IPS-18c (cell line): ENCODE measurements around the gene LCN12.

Source experiments
- H3K4me3 ChIP-seq: 2 replicates; pipeline ENCODE4 v1.7.0; 2013; ENCODE audit warnings: low read depth, mild to moderate bottlenecking, low read length, moderate library complexity; ENCODE audit not compliant: insufficient read depth
- H3K9me3 ChIP-seq: one replicate; pipeline ENCODE4 v1.6.1; 2013; ENCODE audit warnings: mild to moderate bottlenecking, low read length, moderate library complexity; ENCODE audit not compliant: control insufficient read depth, insufficient read depth

LCN12 gene

GRCh38 chr9:136923881-136924280 is 28.2 kb upstream of the LCN12 start:
- Histone ChIP-seq H3K4me3 (no peak overlapping the region), H3K9me3 (no peaks in the 10 kb centered on the region)

DNA sequence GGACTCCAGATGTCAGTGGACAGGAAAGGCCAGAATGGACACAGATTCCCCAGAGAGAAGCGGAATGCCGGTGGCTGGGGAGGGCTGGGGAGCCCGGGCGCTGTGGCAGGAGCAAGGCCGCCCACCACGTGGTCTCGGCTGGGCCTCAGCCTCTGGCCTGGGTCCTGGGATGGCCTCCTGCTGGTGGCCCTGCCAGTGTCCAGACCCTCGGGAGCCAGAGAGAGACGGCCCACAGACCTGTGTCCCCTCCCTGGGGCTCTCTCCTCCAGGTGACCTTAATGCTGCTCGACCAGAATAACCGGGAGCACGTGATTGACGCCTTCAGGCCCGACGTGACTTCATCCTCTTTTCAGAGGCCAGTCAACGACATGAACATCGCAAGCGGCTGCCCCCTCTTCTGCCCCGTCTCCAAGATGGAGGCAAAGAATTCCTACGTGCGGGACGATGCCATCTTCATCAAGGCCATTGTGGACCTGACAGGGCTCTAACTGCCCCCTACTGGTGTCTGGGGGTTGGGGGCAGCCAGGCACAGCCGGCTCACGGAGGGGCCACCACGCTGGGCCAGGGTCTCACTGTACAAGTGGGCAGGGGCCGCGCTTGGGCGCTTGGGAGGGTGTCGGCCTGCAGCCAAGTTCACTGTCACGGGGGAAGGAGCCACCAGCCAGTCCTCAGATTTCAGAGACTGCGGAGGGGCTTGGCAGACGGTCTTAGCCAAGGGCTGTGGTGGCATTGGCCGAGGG is 26.5 kb upstream of the LCN12 start:
- H3K9me3 ChIP-seq: no peaks in the 10 kb centered on the region
- H3K4me3 ChIP-seq: no peak overlapping the region

DNA sequence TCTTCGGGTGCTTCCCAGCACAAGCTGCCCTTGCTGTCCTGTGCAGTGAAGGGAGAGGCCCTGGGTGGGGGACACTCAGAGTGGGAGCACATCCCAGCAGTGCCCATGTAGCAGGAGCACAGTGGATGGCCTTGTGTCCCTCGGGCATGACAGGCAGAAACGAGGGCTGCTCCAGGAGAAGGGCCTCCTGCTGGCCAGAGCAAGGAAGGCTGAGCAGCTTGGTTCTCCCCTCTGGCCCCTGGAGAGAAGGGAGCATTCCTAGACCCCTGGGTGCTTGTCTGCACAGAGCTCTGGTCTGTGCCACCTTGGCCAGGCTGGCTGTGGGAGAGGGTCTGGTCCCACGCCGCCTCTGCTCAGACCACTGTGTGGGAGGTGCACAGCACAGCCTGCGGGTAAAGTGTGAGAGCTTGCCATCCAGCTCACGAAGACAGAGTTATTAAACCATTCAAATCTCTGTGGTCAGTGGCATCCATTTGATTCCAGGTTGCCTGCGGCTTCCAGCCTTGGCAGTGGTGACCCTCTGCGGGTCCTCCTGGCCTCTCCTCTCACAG is 25.8 kb upstream of the LCN12 start:
- Histone ChIP-seq H3K9me3 (no peaks in the 10 kb centered on the region), H3K4me3 (no peak overlapping the region)

- no peak overlapping the region for H3K4me3 ChIP-seq
- H3K9me3 ChIP-seq: no peaks in the 10 kb centered on the region
These were observed 25.3 kb upstream of the LCN12 start for GRCh38 chr9:136926749-136927148.

GRCh38 chr9:136927343-136928271 is 24.5 kb upstream of the LCN12 start:
- Histone ChIP-seq H3K9me3 (no peaks in the 10 kb centered on the region), H3K4me3 (no peak overlapping the region)

DNA sequence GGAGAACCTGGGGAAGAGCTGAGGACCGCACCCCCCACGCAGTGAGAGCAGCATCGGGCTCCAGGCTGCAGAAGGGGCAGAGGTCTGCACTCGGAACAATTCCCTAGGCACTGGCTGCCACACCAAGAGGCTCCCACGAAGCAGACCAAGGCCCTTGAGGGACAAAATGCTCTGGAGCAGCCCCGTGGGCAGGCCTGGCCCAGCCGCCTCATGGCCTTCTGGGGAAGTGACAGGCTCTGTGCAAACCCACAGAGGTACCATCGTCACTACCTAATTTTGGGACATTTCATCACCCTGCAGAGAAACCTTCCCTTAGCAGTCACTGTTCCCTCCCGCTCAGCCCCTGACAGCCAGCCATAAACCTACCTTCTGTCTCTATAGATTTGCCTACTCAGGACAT is 23.5 kb upstream of the LCN12 start:
- H3K4me3 ChIP-seq: no peak overlapping the region
- H3K9me3 ChIP-seq: no peaks in the 10 kb centered on the region

GRCh38 chr9:136930014-136930413 is 22.1 kb upstream of the LCN12 start:
- Histone ChIP-seq H3K4me3 (no peak overlapping the region), H3K9me3 (no peaks in the 10 kb centered on the region)

DNA sequence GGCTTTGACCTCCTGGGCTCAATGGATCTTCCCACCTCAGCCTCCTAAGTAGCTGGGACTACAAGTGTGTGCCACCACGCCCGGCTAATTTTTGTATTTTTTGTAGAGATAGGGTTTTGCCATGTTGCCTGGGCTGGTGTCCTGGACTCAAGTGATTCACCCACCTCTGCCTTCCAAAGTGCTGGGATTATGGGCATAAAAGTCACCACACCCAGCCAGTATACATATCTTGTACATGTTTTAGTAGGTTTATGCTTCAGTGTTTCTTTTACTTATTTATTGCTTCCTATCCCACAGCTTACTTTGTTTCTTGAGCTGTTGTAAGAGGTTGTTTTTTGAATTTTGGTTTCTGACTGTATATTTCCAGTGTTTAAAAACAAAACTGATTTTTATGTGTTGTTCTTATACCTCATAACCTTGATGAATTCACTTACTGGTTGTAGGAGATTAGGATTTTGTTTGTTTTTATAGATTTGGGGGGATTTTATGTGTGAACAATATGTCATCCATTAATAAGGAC is 20.4 kb upstream of the LCN12 start:
- H3K4me3 ChIP-seq: no peak overlapping the region

DNA sequence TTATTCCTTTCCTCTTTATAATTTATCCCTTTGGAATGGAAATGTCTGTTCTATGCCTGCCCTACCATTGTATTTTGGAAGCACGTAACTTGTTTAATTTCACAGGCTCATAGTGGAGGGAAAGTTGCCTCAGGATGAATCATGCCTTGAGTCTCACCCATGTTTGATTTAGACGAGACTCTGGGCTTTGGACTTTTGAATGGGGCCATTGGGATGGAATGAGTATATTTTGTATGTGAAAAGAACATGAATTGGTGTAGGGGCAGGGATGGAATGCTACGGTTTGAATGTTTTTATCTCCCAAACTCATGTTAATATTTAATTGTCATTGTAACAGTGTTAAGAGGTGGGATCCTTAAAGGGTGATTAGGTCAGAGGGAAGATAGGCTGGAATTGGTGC is 17.8 kb upstream of the LCN12 start:
- no peaks in the 10 kb centered on the region for H3K9me3 ChIP-seq
- H3K4me3 ChIP-seq: no peak overlapping the region; the same call in 1 of the 2 replicates

More for the DNA sequence above, 20.4 kb upstream of the LCN12 start:
- H3K9me3 ChIP-seq: no peaks in the 10 kb centered on the region

DNA sequence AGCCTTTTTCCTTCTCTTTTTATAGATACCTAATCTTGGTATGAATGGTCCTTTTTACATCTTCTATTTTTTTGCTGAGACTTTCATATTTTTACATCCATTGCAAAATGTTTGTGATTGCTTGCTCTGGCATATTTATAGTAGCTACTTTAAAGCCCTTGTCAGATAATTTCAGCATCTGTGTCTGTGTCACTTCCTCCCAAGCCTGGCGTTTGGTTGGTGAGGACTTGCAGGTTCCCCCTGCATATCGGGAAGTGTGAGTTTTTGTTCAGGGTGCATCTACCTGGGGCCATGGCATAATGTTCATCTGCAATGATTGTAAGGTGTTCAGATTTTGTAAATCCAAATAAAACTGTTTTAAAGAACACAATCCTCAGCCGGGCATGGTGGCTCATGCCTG is 16.4 kb upstream of the LCN12 start:
- H3K9me3 ChIP-seq: no peaks in the 10 kb centered on the region

DNA sequence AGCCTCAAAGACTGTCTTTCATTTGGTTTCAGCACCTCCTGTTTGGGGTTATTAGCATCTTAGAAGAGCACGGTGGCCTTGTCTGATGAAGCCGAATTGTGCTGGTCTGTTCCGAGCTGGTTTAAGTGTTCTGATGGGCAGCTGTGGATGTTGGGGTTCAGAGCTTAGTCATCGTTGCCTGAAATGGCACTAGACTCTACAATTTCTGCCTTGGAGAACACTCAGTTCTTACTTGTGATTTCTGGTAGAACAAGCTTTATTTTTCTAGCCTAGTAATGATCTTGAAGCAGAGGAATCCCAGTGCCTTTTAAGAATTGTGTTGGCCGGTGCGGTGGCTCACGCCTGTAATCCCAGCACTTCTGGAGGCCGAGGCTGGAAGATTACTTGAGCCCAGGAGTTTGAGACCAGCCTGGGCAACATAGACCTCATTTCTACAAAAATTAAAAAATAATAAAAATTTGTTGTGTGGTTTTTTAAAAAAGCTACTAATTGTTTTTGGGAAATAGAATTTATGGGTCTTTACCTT is 15.4 kb upstream of the LCN12 start:
- H3K4me3 ChIP-seq: no peak overlapping the region
- H3K9me3 ChIP-seq: no peaks in the 10 kb centered on the region

More for the DNA sequence above, 16.4 kb upstream of the LCN12 start:
- no peak overlapping the region for H3K4me3 ChIP-seq

DNA sequence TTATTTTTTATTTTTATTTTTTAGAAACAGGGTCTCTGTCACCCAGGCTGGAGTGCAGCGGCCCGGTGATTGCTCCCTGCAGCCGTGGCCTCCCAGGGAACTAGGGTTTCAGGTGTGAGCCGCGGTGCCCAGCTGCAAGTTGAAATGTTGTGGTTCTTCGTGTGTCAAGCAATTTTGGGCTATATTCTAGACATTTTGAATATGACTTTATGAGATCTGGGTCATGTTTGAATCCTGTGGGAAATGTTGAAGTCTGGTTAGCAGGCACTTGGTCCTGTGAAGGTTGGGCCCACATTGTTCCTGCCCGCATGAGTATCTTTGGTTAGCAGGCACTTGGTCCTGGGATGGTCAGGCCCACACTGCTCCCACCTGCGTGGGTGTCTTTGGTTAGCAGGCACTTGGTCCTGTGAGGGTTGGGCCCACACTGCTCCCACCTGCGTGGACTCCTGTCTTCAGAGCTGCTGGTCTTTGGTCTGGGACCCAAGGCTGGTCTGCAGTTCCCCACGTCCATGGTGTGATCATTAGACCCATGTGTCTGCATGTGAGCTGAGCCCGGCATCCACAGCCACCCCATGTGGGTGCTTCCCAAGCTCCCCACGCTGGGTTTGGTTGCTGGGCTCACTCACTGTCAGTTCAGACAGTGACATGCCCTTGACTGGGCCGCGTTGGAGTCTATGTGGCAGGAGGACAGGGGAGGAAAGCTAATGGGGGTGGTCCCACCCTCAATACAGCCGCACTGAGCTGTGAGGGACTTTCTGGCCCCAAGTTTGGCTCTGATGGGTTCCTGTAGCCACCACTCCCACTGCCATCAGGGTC is 14.7 kb upstream of the LCN12 start:
- H3K4me3 ChIP-seq: no peak overlapping the region
- no peaks in the 10 kb centered on the region for H3K9me3 ChIP-seq

- H3K4me3 ChIP-seq: no peak overlapping the region
- no peaks in the 10 kb centered on the region for H3K9me3 ChIP-seq
These were observed 12.6 kb upstream of the LCN12 start for GRCh38 chr9:136939431-136939995.

DNA sequence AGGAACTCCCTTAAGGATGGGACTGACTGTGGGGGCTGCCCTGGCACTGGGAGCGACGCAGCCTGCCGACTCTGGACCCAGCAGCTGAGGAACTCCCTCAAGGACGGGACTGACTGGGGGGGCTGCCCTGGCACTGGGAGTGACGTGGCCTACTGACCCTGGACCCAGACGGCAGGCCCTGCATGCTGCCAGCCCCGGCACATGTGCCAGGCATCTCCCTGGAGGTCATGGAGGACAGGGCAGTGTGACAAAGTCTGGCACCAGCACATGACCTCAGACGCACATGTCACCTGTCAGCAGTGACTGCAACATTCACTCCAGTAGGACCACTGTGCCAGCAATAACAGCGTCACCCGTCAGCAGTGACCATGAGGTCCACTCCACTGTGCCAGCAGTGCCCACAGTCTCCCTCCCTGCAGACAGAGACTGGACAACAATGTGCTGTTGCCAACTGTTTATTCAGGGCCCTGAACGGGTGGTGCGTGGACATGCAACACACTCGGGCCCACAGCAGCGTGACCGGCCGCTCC is 12.0 kb upstream of the LCN12 start:
- peaks cover 2% of the 10 kb centered on the region for H3K9me3 ChIP-seq
- no peak overlapping the region for H3K4me3 ChIP-seq

DNA sequence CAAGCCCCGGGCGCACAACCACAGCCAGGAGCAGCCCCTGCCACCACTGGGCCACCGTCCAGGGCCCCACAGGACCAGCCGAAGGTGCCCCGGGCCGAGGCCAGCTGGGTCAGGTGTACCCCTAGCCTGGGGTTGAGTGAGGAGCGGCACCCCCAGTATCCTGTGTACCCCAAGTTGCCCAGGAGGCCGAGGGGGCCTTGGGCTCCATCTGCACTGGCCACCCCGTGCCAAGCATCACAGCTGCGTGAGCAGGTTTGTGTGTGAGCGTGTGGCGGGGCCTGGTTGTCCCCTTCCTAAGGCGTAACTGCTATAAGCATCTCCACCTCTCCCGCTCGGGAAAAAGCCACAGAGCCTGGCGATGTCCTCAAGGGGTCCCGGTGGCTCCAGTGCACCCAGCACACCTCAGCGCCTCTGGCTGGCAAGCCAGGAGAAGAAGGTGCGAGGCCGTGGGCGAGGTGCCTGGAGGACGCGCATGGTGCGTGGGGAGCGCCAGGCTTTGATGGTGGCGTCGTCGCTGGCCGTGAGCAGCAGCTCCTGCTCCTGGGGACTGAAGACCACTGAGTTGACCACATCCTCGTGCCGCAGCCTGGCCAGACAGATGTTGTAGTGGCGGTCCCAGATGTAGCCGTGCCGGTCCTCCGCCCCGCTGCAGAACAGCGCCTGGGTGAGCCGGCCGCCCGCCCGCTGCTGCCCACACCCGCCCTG is 11.4 kb upstream of the LCN12 start:
- Histone ChIP-seq H3K4me3 (no peak overlapping the region), H3K9me3 (peaks cover 2% of the 10 kb centered on the region)
